ENCODE results near the gene PALD1. TPM values are rescaled to one million over a fixed set of nuclear protein-coding genes. Genes with fewer than 3 reads are reported as not detected.

PALD1 gene
- total RNA-seq, 4 donors from 2014 or later = 10.4 to 19.1 (median 12.8) TPM

- Histone ChIP-seq H3K9me3 (no peaks in the 10 kb centered on the region), H3K36me3 (no peaks in the 10 kb centered on the region), H3K27me3 (no peaks in the 10 kb centered on the region), H3K4me3 (no peak overlapping the region), H3K4me1 (peaks cover 0 to 9% (median 0%) of the 10 kb centered on the region in 4 donors), H3K27ac (replicated peaks in 1 of 4) (no peak overlapping the region)
- no peak for DNase-seq (ENCODE audit: extremely low spot score)
- TF ChIP-seq POLR2AphosphoS5 (IDR thresholded peaks at IDR 0.05) (no peak), EP300 (IDR thresholded peaks at IDR 0.05) (no peak), POLR2A (IDR thresholded peaks at IDR 0.05; ENCODE audit: low read depth) (no peak), CTCF (IDR thresholded peaks at IDR 0.05) (no peak)
- intact Hi-C loops (cut with DNase I) = no loop called here
- 100% methylated on average over 2 of the region's 4 CpGs for WGBS
Observed at GRCh38 chr10:70599791-70600190, 121.2 kb downstream of the PALD1 start.

GRCh38 chr10:70600512-70601395 lies 122.2 kb downstream of the PALD1 start:
- TF ChIP-seq POLR2A (IDR thresholded peaks at IDR 0.05; ENCODE audit: low read depth) = no peak
- TF ChIP-seq CTCF (IDR thresholded peaks at IDR 0.05) = no peak
- no peak for TF ChIP-seq EP300 (IDR thresholded peaks at IDR 0.05)
- H3K36me3 ChIP-seq = no peaks in the 10 kb centered on the region
- no peak for DNase-seq (ENCODE audit: extremely low spot score)
- H3K4me3 ChIP-seq = no peak overlapping the region
- 97% methylated on average over 6 of the region's 24 CpGs for WGBS
- H3K27me3 ChIP-seq = no peaks in the 10 kb centered on the region
- H3K4me1 ChIP-seq = peaks cover 0 to 7% (median 0%) of the 10 kb centered on the region in 4 donors
- H3K27ac ChIP-seq (replicated peaks in 1 of 4) = no peak overlapping the region
- H3K9me3 ChIP-seq = no peaks in the 10 kb centered on the region
- intact Hi-C loops (cut with DNase I) = no loop called here

- Histone ChIP-seq H3K4me3 (peak overlapping the region in 1 of 4 donors; percentile 22), H3K9me3 (no peaks in the 10 kb centered on the region), H3K4me1 (no peaks in the 10 kb centered on the region), H3K27ac (replicated peaks in 1 of 4) (no peak overlapping the region), H3K36me3 (no peaks in the 10 kb centered on the region), H3K27me3 (no peaks in the 10 kb centered on the region)
- no peak for DNase-seq (ENCODE audit: extremely low spot score)
- intact Hi-C loops (cut with DNase I) = no loop called here
- TF ChIP-seq CTCF (IDR thresholded peaks at IDR 0.05) (no peak), POLR2AphosphoS5 (IDR thresholded peaks at IDR 0.05) (no peak), EP300 (IDR thresholded peaks at IDR 0.05) (no peak)
- 46% methylated on average over 2 of the region's 5 CpGs for WGBS
Observed at GRCh38 chr10:70601746-70602145, 123.2 kb downstream of the PALD1 start.

GRCh38 chr10:70602665-70603448 lies 124.3 kb downstream of the PALD1 start, which contains the start of gene PRF1:
Gene PRF1, minus strand, starts transcription at chr10:70602741. Its CDS starts 1,839 bp downstream, at chr10:70600902.
- WGBS = 93% methylated on average over 9 of the region's 21 CpGs
- Histone ChIP-seq H3K4me1 (no peaks in the 10 kb centered on the region), H3K27me3 (no peaks in the 10 kb centered on the region), H3K9me3 (no peaks in the 10 kb centered on the region), H3K27ac (replicated peaks in 1 of 4) (no peak within 1 kb of the TSS), H3K4me3 (peak within 1 kb of the TSS in 1 of 4 donors; percentile 22), H3K36me3 (no peaks in the 10 kb centered on the region)
- TF ChIP-seq POLR2A (IDR thresholded peaks at IDR 0.05; ENCODE audit: low read depth) = no peak
- peak in 1 of 2 donors; percentile 7 for TF ChIP-seq POLR2AphosphoS5 (IDR thresholded peaks at IDR 0.05)
- intact Hi-C loops (cut with DNase I) = no loop called here
- peak; percentile 50 for DNase-seq (ENCODE audit: extremely low spot score)

GRCh38 chr10:70603449-70603801 lies 124.9 kb downstream of the PALD1 start:
- no peaks in the 10 kb centered on the region for H3K27me3 ChIP-seq
- H3K27ac ChIP-seq (replicated peaks in 1 of 4) = no peak overlapping the region
- H3K4me3 ChIP-seq = no peak overlapping the region
- intact Hi-C loops (cut with DNase I) = no loop called here
- no peaks in the 10 kb centered on the region for H3K4me1 ChIP-seq
- no peak for DNase-seq (ENCODE audit: extremely low spot score)
- 91% methylated on average over 7 of the region's 7 CpGs for WGBS
- no peaks in the 10 kb centered on the region for H3K36me3 ChIP-seq
- no peaks in the 10 kb centered on the region for H3K9me3 ChIP-seq
- no peak for TF ChIP-seq EP300 (IDR thresholded peaks at IDR 0.05)
- TF ChIP-seq CTCF (IDR thresholded peaks at IDR 0.05) = no peak
- no peak for TF ChIP-seq POLR2A (IDR thresholded peaks at IDR 0.05; ENCODE audit: low read depth)
- no peak for TF ChIP-seq POLR2AphosphoS5 (IDR thresholded peaks at IDR 0.05)

Data from esophagus muscularis mucosa (tissue), 4 donors.